Gastroesophageal sphincter (tissue), 3 donors: ENCODE results near the gene SLC7A10.

Experiments
- CTCF ChIP-seq, 4 experiments: fragments of 200-600 bp in 2 of 4; fragments of 450-650 bp in 2 of 4; sonication (generic) in 1 of 4; IDR thresholded peaks; one replicate each; pipeline ENCODE4 v1.5.1; 2017 to 2019; ENCODE audit warnings: antibody characterized with exemption in 4 of 4, mild to moderate bottlenecking in 2 of 4, moderate library complexity in 2 of 4
- EP300 ChIP-seq: sonication (generic); formaldehyde crosslinking; IDR thresholded peaks from one replicate; pipeline ENCODE4 v1.6.1; 2017; ENCODE audit warnings: antibody characterized with exemption, mild to moderate bottlenecking
- POLR2A ChIP-seq, 2 donors: fragments of 450-650 bp; IDR thresholded peaks; one replicate each; pipeline ENCODE4 v1.6.1; 2017; ENCODE audit warnings: antibody characterized with exemption in 2 of 2, mild to moderate bottlenecking in 2 of 2, moderate library complexity in 1 of 2

DNA sequence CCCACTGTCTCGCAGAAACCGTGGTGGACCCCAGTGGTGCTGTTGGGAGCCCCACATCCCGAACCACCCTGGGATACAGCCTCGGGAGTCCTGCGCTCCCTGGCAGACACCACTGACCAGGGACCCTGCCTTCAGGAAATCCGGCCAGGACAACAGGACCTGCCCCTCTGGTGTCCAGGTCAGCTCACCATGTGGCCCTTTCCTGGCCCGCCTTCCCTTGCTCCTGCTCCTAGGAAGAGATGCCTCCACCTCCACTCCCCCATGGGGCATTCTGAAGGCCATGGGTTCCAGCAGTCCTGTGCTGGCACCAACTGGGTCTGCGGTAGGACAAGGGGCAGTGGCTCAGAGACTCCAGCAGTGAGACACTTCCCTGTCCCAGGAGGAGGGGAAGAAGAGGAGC, 22.5 kb upstream of the SLC7A10 start:
- no peak for TF ChIP-seq POLR2A (IDR thresholded peaks at IDR 0.05)
- no peak for TF ChIP-seq CTCF (IDR thresholded peaks at IDR 0.05)
- TF ChIP-seq EP300 = no peak
